Measurements from ENCODE around the gene NPR1.

DNA sequence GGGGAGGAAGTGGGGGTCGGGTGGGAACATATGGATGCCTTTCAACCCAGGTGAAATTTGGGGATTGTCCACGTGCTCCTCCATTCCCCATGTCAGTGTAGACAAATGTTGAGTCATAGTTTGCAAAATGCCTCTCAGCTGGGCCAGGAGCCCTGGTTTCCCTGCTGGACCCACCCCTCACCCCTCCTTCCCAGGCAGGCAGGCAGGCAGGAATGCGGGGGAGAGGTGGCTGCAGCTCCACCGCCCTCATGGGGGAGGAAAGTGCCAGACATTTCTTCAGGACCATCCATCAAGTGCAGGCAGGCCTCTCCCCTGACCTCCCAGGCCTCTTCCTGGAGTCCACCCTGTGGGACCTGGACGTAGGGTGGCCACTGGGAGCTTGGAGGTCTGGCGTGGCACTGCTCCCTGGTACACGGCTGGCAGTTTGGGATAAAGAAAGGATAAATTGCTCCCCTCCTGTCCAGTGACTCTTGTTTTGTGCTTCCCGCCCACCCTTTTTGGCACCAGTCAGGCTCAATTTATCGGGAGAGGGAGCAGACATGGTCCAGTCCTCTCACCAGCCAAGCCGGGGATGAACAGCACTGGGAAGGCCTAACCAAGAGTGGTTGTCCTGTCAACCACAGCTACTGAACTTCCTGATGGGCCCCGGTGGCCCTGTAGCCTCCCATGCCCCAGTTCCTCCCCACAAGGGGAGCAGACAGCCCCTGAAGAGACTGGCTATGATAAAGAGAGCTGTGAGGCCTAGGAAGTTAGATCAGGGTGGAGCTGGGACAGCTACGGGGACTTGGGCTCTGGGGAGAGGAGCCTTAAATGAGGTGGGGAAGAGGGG lies 18.9 kb downstream of the NPR1 start:
- TF ChIP-seq, protein P1, sequence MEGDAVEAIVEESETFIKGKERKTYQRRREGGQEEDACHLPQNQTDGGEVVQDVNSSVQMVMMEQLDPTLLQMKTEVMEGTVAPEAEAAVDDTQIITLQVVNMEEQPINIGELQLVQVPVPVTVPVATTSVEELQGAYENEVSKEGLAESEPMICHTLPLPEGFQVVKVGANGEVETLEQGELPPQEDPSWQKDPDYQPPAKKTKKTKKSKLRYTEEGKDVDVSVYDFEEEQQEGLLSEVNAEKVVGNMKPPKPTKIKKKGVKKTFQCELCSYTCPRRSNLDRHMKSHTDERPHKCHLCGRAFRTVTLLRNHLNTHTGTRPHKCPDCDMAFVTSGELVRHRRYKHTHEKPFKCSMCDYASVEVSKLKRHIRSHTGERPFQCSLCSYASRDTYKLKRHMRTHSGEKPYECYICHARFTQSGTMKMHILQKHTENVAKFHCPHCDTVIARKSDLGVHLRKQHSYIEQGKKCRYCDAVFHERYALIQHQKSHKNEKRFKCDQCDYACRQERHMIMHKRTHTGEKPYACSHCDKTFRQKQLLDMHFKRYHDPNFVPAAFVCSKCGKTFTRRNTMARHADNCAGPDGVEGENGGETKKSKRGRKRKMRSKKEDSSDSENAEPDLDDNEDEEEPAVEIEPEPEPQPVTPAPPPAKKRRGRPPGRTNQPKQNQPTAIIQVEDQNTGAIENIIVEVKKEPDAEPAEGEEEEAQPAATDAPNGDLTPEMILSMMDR (IDR thresholded peaks at IDR 0.05) = no peak
- no peak for TF ChIP-seq POLR2A (IDR thresholded peaks at IDR 0.05)

All from breast epithelium (tissue), 3 donors.